Posterior cingulate gyrus (tissue), 11 donors: Measurements from ENCODE around the gene APC2.

Experiments used
- DNase-seq, 10 donors: peaks; one replicate each; pipeline versions ENCODE4 v3.0.0 to v3.0.0-alpha.2; 2020 to 2021; ENCODE audit warnings: mixed read lengths in 3 of 10
- intact Hi-C: fragments of 100-400 bp; cut with DNase I; formaldehyde crosslinking; loops from one replicate; pipeline ENCODE4 v1.15.1; 2023

Gene APC2

GRCh38 chr19:1441677-1442438 lies 8.1 kb upstream of the APC2 start:
- DNase-seq, result no peak
- intact Hi-C loops, result no loop called here

- DNase-seq, result peak in 9 of 10 donors; percentile 59 to 96 (median 77)
- intact Hi-C loops, result no loop called here
Observed at GRCh38 chr19:1445185-1445931, 4.6 kb upstream of the APC2 start.

- intact Hi-C loops, result no loop called here
- DNase-seq, result peak; percentile 48 to 96 (median 68)
Observed at GRCh38 chr19:1445932-1446712, 3.8 kb upstream of the APC2 start.

GRCh38 chr19:1446713-1447481 lies 3.0 kb upstream of the APC2 start:
- intact Hi-C loops, result no loop called here

GRCh38 chr19:1447504-1447903 lies 2.4 kb upstream of the APC2 start:
- intact Hi-C loops, result no loop called here

More at GRCh38 chr19:1446713-1447481, 3.0 kb upstream of the APC2 start:
- peak in 1 of 10 donors; percentile 84 for DNase-seq

GRCh38 chr19:1447944-1448343 lies 2.0 kb upstream of the APC2 start:
- DNase-seq, result no peak

More at GRCh38 chr19:1447504-1447903, 2.4 kb upstream of the APC2 start:
- no peak for DNase-seq

GRCh38 chr19:1450735-1451731 lies 1.1 kb downstream of the APC2 start:
- intact Hi-C loops, result no loop called here
- peak in 4 of 10 donors; percentile 33 to 90 (median 36) for DNase-seq

More at GRCh38 chr19:1447944-1448343, 2.0 kb upstream of the APC2 start:
- intact Hi-C loops, result no loop called here

- intact Hi-C loops, result no loop called here
Observed at GRCh38 chr19:1451916-1452801, 2.2 kb downstream of the APC2 start.

GRCh38 chr19:1452802-1453524 lies 3.0 kb downstream of the APC2 start:
- intact Hi-C loops, result no loop called here
- DNase-seq, result peak in 1 of 10 donors; percentile 77

More at GRCh38 chr19:1451916-1452801, 2.2 kb downstream of the APC2 start:
- peak in 9 of 10 donors; percentile 47 to 95 (median 79) for DNase-seq

GRCh38 chr19:1453525-1454364 lies 3.8 kb downstream of the APC2 start:
- intact Hi-C loops, result no loop called here
- peak; percentile 83 to 99 (median 94) for DNase-seq

GRCh38 chr19:1455002-1455335 lies 5.0 kb downstream of the APC2 start:
- intact Hi-C loops, result no loop called here
- peak in 1 of 10 donors; percentile 73 for DNase-seq

- intact Hi-C loops, result no loop called here
- peak in 2 of 10 donors; percentile 54 to 86 for DNase-seq
Observed at GRCh38 chr19:1455336-1456120, 5.6 kb downstream of the APC2 start.

GRCh38 chr19:1456121-1456900 lies 6.4 kb downstream of the APC2 start:
- peak in 1 of 10 donors; percentile 74 for DNase-seq
- intact Hi-C loops, result no loop called here

- DNase-seq, result peak in 1 of 10 donors; percentile 80
- intact Hi-C loops, result no loop called here
Observed at GRCh38 chr19:1457031-1457739, 7.3 kb downstream of the APC2 start.
